ENCODE data around the gene NF2. TPM values are rescaled to one million over a fixed set of nuclear protein-coding genes. Genes with fewer than 3 reads are reported as not detected.

Gene NF2
- total and polyA plus RNA-seq, 2 experiments from 2014 or later = 14.4 to 54.5 TPM

DNA sequence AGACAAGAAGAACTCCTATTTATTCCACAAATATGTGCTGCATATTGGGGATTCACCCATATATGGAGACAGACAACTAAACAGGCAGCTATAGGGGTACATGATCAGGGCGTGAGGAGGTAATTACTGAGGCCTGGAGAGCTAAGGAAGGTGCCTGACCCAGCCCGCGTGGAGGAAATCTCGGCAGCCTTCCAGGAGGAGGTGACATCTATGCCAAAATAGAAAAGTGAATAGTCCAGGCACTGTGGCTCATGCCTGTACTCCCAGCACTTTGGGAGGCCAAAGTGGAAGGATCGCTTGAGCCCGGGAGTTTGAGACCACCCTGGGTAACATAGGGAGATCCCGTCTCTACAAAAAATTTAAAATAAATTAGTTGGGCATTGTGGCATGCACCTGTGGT is 36.1 kb upstream of the NF2 start (continued):
- TF ChIP-seq, protein P1, sequence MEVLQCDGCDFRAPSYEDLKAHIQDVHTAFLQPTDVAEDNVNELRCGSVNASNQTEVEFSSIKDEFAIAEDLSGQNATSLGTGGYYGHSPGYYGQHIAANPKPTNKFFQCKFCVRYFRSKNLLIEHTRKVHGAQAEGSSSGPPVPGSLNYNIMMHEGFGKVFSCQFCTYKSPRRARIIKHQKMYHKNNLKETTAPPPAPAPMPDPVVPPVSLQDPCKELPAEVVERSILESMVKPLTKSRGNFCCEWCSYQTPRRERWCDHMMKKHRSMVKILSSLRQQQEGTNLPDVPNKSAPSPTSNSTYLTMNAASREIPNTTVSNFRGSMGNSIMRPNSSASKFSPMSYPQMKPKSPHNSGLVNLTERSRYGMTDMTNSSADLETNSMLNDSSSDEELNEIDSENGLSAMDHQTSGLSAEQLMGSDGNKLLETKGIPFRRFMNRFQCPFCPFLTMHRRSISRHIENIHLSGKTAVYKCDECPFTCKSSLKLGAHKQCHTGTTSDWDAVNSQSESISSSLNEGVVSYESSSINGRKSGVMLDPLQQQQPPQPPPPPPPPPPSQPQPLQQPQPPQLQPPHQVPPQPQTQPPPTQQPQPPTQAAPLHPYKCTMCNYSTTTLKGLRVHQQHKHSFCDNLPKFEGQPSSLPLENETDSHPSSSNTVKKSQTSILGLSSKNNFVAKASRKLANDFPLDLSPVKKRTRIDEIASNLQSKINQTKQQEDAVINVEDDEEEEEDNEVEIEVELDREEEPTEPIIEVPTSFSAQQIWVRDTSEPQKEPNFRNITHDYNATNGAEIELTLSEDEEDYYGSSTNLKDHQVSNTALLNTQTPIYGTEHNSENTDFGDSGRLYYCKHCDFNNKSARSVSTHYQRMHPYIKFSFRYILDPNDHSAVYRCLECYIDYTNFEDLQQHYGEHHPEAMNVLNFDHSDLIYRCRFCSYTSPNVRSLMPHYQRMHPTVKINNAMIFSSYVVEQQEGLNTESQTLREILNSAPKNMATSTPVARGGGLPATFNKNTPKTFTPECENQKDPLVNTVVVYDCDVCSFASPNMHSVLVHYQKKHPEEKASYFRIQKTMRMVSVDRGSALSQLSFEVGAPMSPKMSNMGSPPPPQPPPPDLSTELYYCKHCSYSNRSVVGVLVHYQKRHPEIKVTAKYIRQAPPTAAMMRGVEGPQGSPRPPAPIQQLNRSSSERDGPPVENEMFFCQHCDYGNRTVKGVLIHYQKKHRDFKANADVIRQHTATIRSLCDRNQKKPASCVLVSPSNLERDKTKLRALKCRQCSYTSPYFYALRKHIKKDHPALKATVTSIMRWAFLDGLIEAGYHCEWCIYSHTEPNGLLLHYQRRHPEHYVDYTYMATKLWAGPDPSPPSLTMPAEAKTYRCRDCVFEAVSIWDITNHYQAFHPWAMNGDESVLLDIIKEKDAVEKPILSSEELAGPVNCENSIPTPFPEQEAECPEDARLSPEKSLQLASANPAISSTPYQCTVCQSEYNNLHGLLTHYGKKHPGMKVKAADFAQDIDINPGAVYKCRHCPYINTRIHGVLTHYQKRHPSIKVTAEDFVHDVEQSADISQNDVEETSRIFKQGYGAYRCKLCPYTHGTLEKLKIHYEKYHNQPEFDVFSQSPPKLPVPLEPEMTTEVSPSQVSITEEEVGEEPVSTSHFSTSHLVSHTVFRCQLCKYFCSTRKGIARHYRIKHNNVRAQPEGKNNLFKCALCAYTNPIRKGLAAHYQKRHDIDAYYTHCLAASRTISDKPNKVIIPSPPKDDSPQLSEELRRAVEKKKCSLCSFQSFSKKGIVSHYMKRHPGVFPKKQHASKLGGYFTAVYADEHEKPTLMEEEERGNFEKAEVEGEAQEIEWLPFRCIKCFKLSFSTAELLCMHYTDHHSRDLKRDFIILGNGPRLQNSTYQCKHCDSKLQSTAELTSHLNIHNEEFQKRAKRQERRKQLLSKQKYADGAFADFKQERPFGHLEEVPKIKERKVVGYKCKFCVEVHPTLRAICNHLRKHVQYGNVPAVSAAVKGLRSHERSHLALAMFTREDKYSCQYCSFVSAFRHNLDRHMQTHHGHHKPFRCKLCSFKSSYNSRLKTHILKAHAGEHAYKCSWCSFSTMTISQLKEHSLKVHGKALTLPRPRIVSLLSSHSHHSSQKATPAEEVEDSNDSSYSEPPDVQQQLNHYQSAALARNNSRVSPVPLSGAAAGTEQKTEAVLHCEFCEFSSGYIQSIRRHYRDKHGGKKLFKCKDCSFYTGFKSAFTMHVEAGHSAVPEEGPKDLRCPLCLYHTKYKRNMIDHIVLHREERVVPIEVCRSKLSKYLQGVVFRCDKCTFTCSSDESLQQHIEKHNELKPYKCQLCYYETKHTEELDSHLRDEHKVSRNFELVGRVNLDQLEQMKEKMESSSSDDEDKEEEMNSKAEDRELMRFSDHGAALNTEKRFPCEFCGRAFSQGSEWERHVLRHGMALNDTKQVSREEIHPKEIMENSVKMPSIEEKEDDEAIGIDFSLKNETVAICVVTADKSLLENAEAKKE (CRISPR knock-in tag; IDR thresholded peaks at IDR 0.05) = no peak
- TF ChIP-seq NANOG (IDR thresholded peaks at IDR 0.05; ENCODE audit: borderline replicate concordance) (no peak), EZH2phosphoT487 (IDR thresholded peaks at IDR 0.05; ENCODE audit: unreplicated experiment) (no peak)

DNA sequence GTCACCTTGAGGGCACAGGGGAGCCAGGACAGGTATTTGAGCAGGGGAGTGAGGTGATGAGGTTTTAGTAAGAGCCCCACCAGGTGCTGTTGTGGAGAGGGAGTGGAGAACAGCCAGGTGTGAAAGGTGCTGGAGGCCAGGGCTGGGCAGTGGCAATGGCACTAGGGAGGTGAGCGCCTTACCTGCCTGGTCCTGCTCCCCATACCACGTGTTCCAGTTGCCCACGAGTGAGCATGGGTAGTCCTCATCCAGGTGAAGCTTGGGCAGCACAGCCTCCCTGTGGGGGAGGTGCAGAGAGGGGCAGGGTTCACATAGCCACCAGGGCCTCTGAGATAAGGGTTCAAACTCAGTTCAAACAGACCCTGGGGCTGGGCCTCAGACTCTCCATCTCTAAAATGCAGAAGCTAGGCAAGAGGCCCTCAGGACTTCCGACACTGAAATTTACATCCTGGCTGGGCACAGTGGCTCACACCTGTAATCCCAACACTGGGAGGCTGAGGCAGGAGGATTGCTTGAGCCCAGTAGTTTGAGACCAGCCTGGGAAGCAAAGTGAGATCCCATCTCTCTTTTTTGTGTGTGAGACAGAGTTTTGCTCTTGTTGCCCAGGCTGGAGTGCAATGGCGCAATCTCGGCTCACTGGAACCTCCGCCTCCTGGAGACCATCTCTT is 34.3 kb upstream of the NF2 start:
- Mint-ChIP-seq H3K27ac (no peak overlapping the region), H3K4me1 (no peaks in the 10 kb centered on the region), H3K36me3 (ENCODE audit: low read depth) (peaks cover 48% of the 10 kb centered on the region), H3K4me3 (no peak overlapping the region), H3K9me3 (no peaks in the 10 kb centered on the region), H3K27me3 (ENCODE audit: insufficient read depth, low read depth, poor library complexity) (peaks cover 3% of the 10 kb centered on the region)
- no peaks in the 10 kb centered on the region for H3K79me2 ChIP-seq (replicated peaks; ENCODE audit: insufficient read depth)
- H3K4me1 ChIP-seq (ENCODE audit: insufficient read depth) = no peaks in the 10 kb centered on the region
- no peak overlapping the region for H3K27ac ChIP-seq (ENCODE audit: low read depth)
- H3K4me3 ChIP-seq = no peak overlapping the region
- no peak overlapping the region for H2AFZ ChIP-seq
- H3K9me2 ChIP-seq (ENCODE audit: insufficient read depth) = no peaks in the 10 kb centered on the region
- H3K27me3 ChIP-seq (ENCODE audit: insufficient read depth) = no peaks in the 10 kb centered on the region
- DNase-seq (ENCODE audit: low spot score) (no peak), ATAC-seq (no peak)
- peaks cover 6% of the 10 kb centered on the region; the same call in 1 of the 2 replicates for H4K20me1 ChIP-seq (replicated peaks; ENCODE audit: insufficient read depth)
- no peaks in the 10 kb centered on the region for H3F3A ChIP-seq (replicated peaks; ENCODE audit: low read depth)
- peaks cover 37% of the 10 kb centered on the region for H3K36me3 ChIP-seq (ENCODE audit: insufficient read depth)
- no peak overlapping the region for H3K4me2 ChIP-seq
- TF ChIP-seq ZNF331 (CRISPR knock-in tag; IDR thresholded peaks at IDR 0.05; ENCODE audit: low read depth) (no peak), CREB1 (CRISPR knock-in tag; IDR thresholded peaks at IDR 0.05; ENCODE audit: low read depth) (no peak), ZNF114 (CRISPR knock-in tag; IDR thresholded peaks at IDR 0.05) (no peak), EZH2 (IDR thresholded peaks at IDR 0.05; ENCODE audit: low read depth, unreplicated experiment) (no peak), POLR2AphosphoS5 (IDR thresholded peaks at IDR 0.05; ENCODE audit: low read depth) (no peak), STAT1 (IDR thresholded peaks at IDR 0.05; ENCODE audit: unreplicated experiment) (no peak), NANOG (IDR thresholded peaks at IDR 0.05; ENCODE audit: borderline replicate concordance) (no peak)
- TF ChIP-seq, protein P2, sequence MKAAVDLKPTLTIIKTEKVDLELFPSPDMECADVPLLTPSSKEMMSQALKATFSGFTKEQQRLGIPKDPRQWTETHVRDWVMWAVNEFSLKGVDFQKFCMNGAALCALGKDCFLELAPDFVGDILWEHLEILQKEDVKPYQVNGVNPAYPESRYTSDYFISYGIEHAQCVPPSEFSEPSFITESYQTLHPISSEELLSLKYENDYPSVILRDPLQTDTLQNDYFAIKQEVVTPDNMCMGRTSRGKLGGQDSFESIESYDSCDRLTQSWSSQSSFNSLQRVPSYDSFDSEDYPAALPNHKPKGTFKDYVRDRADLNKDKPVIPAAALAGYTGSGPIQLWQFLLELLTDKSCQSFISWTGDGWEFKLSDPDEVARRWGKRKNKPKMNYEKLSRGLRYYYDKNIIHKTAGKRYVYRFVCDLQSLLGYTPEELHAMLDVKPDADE (IDR thresholded peaks at IDR 0.05) = no peak
- TF ChIP-seq, protein P3, sequence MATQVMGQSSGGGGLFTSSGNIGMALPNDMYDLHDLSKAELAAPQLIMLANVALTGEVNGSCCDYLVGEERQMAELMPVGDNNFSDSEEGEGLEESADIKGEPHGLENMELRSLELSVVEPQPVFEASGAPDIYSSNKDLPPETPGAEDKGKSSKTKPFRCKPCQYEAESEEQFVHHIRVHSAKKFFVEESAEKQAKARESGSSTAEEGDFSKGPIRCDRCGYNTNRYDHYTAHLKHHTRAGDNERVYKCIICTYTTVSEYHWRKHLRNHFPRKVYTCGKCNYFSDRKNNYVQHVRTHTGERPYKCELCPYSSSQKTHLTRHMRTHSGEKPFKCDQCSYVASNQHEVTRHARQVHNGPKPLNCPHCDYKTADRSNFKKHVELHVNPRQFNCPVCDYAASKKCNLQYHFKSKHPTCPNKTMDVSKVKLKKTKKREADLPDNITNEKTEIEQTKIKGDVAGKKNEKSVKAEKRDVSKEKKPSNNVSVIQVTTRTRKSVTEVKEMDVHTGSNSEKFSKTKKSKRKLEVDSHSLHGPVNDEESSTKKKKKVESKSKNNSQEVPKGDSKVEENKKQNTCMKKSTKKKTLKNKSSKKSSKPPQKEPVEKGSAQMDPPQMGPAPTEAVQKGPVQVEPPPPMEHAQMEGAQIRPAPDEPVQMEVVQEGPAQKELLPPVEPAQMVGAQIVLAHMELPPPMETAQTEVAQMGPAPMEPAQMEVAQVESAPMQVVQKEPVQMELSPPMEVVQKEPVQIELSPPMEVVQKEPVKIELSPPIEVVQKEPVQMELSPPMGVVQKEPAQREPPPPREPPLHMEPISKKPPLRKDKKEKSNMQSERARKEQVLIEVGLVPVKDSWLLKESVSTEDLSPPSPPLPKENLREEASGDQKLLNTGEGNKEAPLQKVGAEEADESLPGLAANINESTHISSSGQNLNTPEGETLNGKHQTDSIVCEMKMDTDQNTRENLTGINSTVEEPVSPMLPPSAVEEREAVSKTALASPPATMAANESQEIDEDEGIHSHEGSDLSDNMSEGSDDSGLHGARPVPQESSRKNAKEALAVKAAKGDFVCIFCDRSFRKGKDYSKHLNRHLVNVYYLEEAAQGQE (IDR thresholded peaks at IDR 0.05; ENCODE audit: unreplicated experiment) = no peak
